HepG2 (cell line): Measurements from ENCODE around the gene FSD1. TPM values are rescaled to one million over a fixed set of nuclear protein-coding genes. Genes with fewer than 3 reads are reported as not detected.

Experiments used
- DDIT3 ChIP-seq: sonication (generic); formaldehyde crosslinking; IDR thresholded peaks from 2 replicates; pipeline ENCODE4 v1.4.0; 2020; ENCODE audit warnings: mild to moderate bottlenecking, missing genetic modification reagents
- EP300 ChIP-seq, 3 experiments: sonication (generic) in 1 of 3; formaldehyde crosslinking in 1 of 3; IDR thresholded peaks; 2 replicates each; pipeline versions ENCODE4 v1.5.1 to v1.6.1; 2011 to 2020; ENCODE audit warnings: low read depth in 2 of 3, low read length in 2 of 3, borderline replicate concordance in 1 of 3, improper control_type of control experiment in 1 of 3, mild to moderate bottlenecking in 1 of 3, missing genetic modification reagents in 1 of 3, moderate library complexity in 1 of 3
- ESRRA ChIP-seq: sonication (generic); formaldehyde crosslinking; IDR thresholded peaks from 2 replicates; pipeline ENCODE4 v1.5.1; 2020; ENCODE audit warnings: mild to moderate bottlenecking, low read depth, missing genetic modification reagents
- GLI4 ChIP-seq: sonication (generic); formaldehyde crosslinking; IDR thresholded peaks from 2 replicates; pipeline ENCODE4 v1.5.1; 2020; ENCODE audit warnings: missing genetic modification reagents, mild to moderate bottlenecking, moderate library complexity, borderline replicate concordance
- HIVEP1 ChIP-seq: sonication (generic); formaldehyde crosslinking; IDR thresholded peaks from 2 replicates; pipeline ENCODE4 v1.4.0; 2020; ENCODE audit warnings: mild to moderate bottlenecking, missing genetic modification reagents
- HNRNPL ChIP-seq: fragments of 200-400 bp; formaldehyde crosslinking; IDR thresholded peaks from 2 replicates; pipeline ENCODE4 v1.6.1; 2017; ENCODE audit warnings: mild to moderate bottlenecking, low read depth, low read length
- PRDM10 ChIP-seq: sonication (generic); formaldehyde crosslinking; IDR thresholded peaks from 2 replicates; pipeline ENCODE4 v1.4.0; 2020; ENCODE audit warnings: low read depth, missing genetic modification reagents
- RAD51 ChIP-seq: fragments of 450-650 bp; IDR thresholded peaks from 2 replicates; pipeline ENCODE4 v1.6.1; 2016; ENCODE audit warnings: borderline replicate concordance
- SCMH1 ChIP-seq: sonication (generic); formaldehyde crosslinking; IDR thresholded peaks from 2 replicates; pipeline ENCODE4 v1.9.0; 2021; ENCODE audit warnings: missing genetic modification reagents, mild to moderate bottlenecking, borderline replicate concordance
- TCF12 ChIP-seq, 2 experiments: fragments of 450-650 bp in 1 of 2; sonication (generic) in 1 of 2; formaldehyde crosslinking in 1 of 2; IDR thresholded peaks; 2 replicates each; pipeline versions ENCODE4 v1.6.1 to v1.8.0; 2017 to 2022; ENCODE audit warnings: antibody characterized with exemption in 1 of 2, mild to moderate bottlenecking in 1 of 2, missing genetic modification reagents in 1 of 2, moderate library complexity in 1 of 2
- ZMAT3 ChIP-seq: sonication (generic); formaldehyde crosslinking; conservative IDR thresholded peaks from 2 replicates; pipeline ENCODE4 v1.7.0; 2021; ENCODE audit warnings: missing genetic modification reagents
- ZNF326 ChIP-seq: sonication (generic); formaldehyde crosslinking; IDR thresholded peaks from 2 replicates; pipeline ENCODE4 v1.4.0; 2020; ENCODE audit warnings: missing genetic modification reagents, borderline replicate concordance
- ZNF33A ChIP-seq: sonication (generic); formaldehyde crosslinking; IDR thresholded peaks from 2 replicates; pipeline ENCODE4 v1.5.1; 2020; ENCODE audit warnings: missing genetic modification reagents, mild to moderate bottlenecking, moderate library complexity, borderline replicate concordance
- ZNF33B ChIP-seq: sonication (generic); formaldehyde crosslinking; IDR thresholded peaks from 2 replicates; pipeline ENCODE4 v1.5.1; 2020; ENCODE audit warnings: mild to moderate bottlenecking, missing genetic modification reagents
- ZNF580 ChIP-seq: IDR thresholded peaks from 2 replicates; pipeline ENCODE4 v1.6.1; 2016; ENCODE audit warnings: low read depth, borderline replicate concordance
- ZNF670 ChIP-seq: sonication (generic); formaldehyde crosslinking; IDR thresholded peaks from 2 replicates; pipeline ENCODE4 v1.8.0; 2022; ENCODE audit warnings: mild to moderate bottlenecking, missing genetic modification reagents, borderline replicate concordance
- ZNF672 ChIP-seq: sonication (generic); formaldehyde crosslinking; IDR thresholded peaks from 2 replicates; pipeline ENCODE4 v1.8.1; 2022; ENCODE audit warnings: missing genetic modification reagents
- ZNF772 ChIP-seq: sonication (generic); formaldehyde crosslinking; IDR thresholded peaks from 2 replicates; pipeline ENCODE4 v1.5.0; 2020; ENCODE audit warnings: mild to moderate bottlenecking, missing genetic modification reagents
- polyA plus RNA-seq, 8 experiments: library from polyadenylated mRNA; depleted of rRNA in 3 of 8; stranded (reverse) in 7 of 8; unstranded in 1 of 8; fragments of >200 nt; fragmentation: Illumina TruSeq in 4 of 8; extraction: Trizol in 4 of 8; gene quantifications; 2 replicates each; pipeline versions ENCODE4 v1.2.1 to v1.2.3, GENCODE V29; 2011 to 2016; ENCODE audit warnings: low read depth in 4 of 8, missing spikeins in 1 of 8, mixed read lengths in 1 of 8; ENCODE audit not compliant: insufficient read depth in 1 of 8
- total RNA-seq, 5 experiments: library from RNA; depleted of rRNA; stranded (reverse); fragments of >200 nt; fragmentation: Illumina TruSeq; extraction: Trizol; gene quantifications; 2 replicates each; pipeline ENCODE4 v1.2.3, GENCODE V29; 2016; ENCODE audit warnings: low read depth in 1 of 5
- TF ChIP-seq, protein P1 (sequence below): sonication (generic); formaldehyde crosslinking; IDR thresholded peaks from 2 replicates; pipeline ENCODE4 v1.5.0; 2020; ENCODE audit warnings: mild to moderate bottlenecking, missing genetic modification reagents, borderline replicate concordance
- TF ChIP-seq, protein P2 (sequence below): sonication (generic); formaldehyde crosslinking; IDR thresholded peaks from 2 replicates; pipeline ENCODE4; 2020; ENCODE audit warnings: missing genetic modification reagents, mild to moderate bottlenecking, borderline replicate concordance

The FSD1 gene
- total and polyA plus RNA-seq, 2 of the 13 experiments (the other 11 are each of a cell fraction or from before 2014, with no cell fraction given): 0.29 to 0.66 TPM

GRCh38 chr19:4342314-4342614 lies 37.9 kb downstream of the FSD1 start (continued):
- TF ChIP-seq PRDM10 (CRISPR knock-in tag) (no peak), ZMAT3 (no peak), ZNF670 (CRISPR knock-in tag) (0 out of 2 replicates have a peak, but pooled peaks have one; percentile 77), ZNF33B (CRISPR knock-in tag) (no peak), ZNF33A (CRISPR knock-in tag) (peak; percentile 92; the same call in 1 of the 2 replicates), RAD51 (no peak), ZNF326 (CRISPR knock-in tag) (no peak), DDIT3 (CRISPR knock-in tag) (no peak), HIVEP1 (CRISPR knock-in tag) (peak; percentile 100; the same call in 1 of the 2 replicates), HNRNPL (0 out of 2 replicates have a peak, but pooled peaks have one; percentile 76), ZNF772 (0 out of 2 replicates have a peak, but pooled peaks have one; percentile 36), ZNF580 (CRISPR knock-in tag) (peak; percentile 88; the same call in 1 of the 2 replicates), ESRRA (CRISPR knock-in tag) (no peak), TCF12 (IDR thresholded peaks at IDR 0.05) (no peak), TCF12 (CRISPR knock-in tag; IDR thresholded peaks at IDR 0.05) (0 out of 2 replicates have a peak, but pooled peaks have one; percentile 41), GLI4 (0 out of 2 replicates have a peak, but pooled peaks have one; percentile 1), ZNF672 (no peak), EP300 (IDR thresholded peaks at IDR 0.05; ENCODE audit: low read depth in 2 of 2, low read length in 2 of 2) (no peak), EP300 (CRISPR knock-in tag; IDR thresholded peaks at IDR 0.05; ENCODE audit: borderline replicate concordance) (0 out of 2 replicates have a peak, but pooled peaks have one; percentile 46), SCMH1 (no peak)
- TF ChIP-seq, protein P1, sequence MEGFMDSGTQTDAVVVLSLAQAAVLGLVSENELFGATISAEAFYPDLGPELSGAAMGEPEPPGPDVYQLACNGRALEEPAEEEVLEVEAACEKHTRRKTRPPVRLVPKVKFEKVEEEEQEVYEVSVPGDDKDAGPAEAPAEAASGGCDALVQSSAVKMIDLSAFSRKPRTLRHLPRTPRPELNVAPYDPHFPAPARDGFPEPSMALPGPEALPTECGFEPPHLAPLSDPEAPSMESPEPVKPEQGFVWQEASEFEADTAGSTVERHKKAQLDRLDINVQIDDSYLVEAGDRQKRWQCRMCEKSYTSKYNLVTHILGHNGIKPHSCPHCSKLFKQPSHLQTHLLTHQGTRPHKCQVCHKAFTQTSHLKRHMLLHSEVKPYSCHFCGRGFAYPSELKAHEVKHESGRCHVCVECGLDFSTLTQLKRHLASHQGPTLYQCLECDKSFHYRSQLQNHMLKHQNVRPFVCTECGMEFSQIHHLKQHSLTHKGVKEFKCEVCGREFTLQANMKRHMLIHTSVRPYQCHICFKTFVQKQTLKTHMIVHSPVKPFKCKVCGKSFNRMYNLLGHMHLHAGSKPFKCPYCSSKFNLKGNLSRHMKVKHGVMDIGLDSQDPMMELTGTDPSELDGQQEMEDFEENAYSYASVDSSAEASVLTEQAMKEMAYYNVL (CRISPR knock-in tag): no peak
- TF ChIP-seq, protein P2, sequence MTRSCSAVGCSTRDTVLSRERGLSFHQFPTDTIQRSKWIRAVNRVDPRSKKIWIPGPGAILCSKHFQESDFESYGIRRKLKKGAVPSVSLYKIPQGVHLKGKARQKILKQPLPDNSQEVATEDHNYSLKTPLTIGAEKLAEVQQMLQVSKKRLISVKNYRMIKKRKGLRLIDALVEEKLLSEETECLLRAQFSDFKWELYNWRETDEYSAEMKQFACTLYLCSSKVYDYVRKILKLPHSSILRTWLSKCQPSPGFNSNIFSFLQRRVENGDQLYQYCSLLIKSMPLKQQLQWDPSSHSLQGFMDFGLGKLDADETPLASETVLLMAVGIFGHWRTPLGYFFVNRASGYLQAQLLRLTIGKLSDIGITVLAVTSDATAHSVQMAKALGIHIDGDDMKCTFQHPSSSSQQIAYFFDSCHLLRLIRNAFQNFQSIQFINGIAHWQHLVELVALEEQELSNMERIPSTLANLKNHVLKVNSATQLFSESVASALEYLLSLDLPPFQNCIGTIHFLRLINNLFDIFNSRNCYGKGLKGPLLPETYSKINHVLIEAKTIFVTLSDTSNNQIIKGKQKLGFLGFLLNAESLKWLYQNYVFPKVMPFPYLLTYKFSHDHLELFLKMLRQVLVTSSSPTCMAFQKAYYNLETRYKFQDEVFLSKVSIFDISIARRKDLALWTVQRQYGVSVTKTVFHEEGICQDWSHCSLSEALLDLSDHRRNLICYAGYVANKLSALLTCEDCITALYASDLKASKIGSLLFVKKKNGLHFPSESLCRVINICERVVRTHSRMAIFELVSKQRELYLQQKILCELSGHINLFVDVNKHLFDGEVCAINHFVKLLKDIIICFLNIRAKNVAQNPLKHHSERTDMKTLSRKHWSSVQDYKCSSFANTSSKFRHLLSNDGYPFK (CRISPR knock-in tag): 0 out of 2 replicates have a peak, but pooled peaks have one; percentile 50
